GM19240 (cell line): ENCODE results near the gene MYZAP.

Source experiments
- DNase-seq: peaks from one replicate; pipeline ENCODE4 v3.0.0; 2011; ENCODE audit warnings: low spot score; ENCODE audit not compliant: insufficient read length

Gene MYZAP

DNA sequence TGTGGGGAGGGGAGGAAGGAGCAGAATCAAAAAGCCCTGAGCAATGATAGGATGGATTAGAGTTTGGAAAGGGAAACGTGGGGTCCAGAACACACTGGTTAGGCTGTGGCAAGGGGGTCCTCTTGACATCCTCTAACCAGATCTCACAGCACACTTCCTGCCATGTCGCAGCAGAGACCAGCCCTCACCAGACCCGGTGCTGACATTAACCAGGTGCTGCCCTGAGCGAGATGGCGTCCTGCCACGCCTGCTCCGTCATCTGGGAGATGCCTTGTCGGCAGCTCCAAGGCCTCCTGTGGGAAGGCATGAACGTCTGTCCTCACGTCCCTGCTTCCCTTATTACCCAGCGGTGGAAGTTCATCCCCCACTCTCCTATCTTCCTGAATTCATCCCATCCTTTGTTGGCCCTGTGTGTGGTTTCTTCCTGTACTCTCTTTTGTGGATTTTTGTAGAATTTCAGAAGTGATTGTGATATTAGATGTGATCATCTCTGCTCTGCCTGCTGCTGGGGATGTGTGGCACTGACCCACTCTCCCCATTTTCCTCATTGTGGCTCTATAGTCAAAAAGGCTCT lies 29.4 kb upstream of the MYZAP start:
- no peak for DNase-seq

DNA sequence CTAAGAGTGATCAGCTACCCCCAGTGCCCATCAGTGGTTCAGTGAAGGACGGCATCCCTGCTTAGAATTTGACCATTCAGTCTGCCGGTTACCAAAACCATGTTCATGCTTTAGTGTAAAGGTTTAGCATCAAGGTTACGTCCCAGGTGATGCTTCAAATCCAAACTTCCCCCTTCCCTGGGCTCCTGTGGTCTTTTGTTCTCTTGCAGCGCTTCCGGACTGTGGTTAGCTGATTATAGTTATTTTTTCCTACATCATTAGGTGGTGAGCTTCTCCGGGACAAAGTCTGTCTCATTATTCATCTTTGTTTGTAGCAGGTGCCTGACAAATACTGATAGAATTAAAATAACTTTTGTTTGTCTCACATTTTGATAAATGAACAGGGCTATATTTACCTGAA lies 28.3 kb upstream of the MYZAP start:
- no peak for DNase-seq

DNA sequence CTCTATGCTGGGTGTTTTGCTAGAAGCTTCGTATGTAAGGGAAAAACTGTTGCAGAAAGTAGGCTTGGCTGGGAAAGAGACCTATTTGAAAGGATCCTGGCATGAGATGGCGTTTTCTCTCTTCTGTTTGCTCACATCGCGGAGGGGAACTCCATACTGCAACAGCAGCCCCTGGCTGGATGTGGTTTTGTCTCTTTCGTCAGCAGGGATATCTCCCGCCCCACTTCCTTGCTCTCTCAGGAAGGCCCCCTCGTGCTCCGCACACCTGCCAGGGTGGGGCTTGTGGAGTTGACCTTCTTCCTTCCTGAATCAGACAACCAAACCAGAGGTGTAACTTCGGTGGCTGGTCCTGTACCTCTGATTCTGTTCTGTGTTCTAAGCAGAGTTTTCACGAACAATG lies 26.4 kb upstream of the MYZAP start:
- no peak for DNase-seq

DNA sequence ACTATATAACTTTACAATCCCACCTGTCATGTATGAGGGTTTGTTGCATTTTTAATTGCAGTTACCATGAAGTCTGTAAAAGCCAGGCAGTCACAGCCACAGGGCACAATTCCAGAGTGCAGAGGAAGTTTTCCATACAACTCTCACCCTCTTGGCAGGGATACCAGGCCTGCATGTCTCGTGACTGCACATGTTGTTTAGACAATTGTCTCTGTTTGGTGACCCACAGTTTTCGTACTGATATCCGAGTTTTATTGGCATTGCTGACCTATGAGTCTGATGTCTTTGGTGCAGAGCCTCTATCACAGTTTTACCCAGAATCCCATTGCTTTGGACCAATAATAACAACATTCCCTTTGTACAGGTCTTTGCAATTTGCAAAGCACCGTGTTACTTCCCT lies 24.9 kb upstream of the MYZAP start:
- DNase-seq = no peak

DNA sequence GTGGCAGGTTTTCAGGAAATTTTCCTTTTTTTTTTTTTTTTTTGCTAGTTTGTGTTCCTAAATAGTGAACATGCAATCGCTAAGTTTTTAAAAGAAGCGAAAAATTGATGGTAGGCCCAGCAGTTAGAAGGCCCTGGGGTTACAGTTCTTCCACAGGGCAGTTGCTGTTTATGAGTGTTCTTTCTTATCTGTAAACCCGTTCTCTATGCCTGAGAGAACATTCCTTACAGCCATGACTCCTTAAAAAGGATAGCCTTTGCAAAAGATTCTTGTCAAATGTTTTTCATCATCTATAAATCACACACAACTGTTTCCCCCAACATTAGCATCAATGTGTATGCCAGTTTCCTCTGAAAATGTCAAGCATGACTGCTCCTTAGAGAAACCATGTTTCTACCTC lies 23.8 kb upstream of the MYZAP start:
- DNase-seq = no peak

- DNase-seq = no peak
Observed at GRCh38 chr15:57568299-57568698, 23.4 kb upstream of the MYZAP start.

DNA sequence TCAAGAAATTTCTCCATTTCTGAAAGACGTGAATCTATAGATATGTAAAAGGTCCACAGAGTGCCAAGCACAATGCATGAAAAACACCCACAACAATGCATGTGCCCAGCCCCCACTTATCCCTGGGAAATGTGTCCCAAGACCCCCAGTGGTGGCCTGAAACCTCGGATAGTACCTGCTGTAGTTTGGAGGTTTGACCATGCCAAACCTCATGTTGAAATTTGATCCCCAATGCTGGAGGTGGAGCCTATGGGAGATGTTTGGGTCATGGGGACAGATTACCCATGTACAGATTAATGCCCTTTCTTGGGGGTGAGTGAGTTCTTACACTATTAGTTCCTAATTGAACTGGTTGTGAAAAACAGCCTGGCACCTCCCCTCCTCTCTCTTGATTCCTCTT lies 21.4 kb upstream of the MYZAP start:
- DNase-seq = no peak

- DNase-seq = no peak
Observed at GRCh38 chr15:57570994-57571393, 20.7 kb upstream of the MYZAP start.

DNA sequence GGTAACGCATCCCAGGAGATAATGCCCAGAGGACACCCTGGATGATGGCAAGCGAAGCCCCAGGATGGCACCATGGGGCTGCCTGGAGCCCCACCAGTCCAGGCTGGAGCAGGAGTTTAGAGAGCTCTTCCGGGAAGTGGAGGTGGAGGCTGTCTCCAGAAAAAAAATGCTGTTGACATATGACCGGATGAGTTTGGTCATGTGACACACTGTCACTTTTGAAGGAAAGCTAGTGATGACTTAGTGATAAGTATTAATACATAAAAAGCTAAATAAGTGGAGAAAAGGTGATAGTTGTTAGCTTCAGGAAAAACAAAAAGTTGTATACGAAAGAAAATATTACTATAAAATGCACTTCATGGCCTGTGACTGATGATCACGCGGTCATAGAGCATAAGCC lies 20.0 kb upstream of the MYZAP start:
- no peak for DNase-seq

GRCh38 chr15:57572468-57572867 lies 19.2 kb upstream of the MYZAP start:
- DNase-seq = no peak

- DNase-seq = no peak
Observed at GRCh38 chr15:57573151-57573550, 18.6 kb upstream of the MYZAP start.

GRCh38 chr15:57575363-57575762 lies 16.3 kb upstream of the MYZAP start:
- no peak for DNase-seq

DNA sequence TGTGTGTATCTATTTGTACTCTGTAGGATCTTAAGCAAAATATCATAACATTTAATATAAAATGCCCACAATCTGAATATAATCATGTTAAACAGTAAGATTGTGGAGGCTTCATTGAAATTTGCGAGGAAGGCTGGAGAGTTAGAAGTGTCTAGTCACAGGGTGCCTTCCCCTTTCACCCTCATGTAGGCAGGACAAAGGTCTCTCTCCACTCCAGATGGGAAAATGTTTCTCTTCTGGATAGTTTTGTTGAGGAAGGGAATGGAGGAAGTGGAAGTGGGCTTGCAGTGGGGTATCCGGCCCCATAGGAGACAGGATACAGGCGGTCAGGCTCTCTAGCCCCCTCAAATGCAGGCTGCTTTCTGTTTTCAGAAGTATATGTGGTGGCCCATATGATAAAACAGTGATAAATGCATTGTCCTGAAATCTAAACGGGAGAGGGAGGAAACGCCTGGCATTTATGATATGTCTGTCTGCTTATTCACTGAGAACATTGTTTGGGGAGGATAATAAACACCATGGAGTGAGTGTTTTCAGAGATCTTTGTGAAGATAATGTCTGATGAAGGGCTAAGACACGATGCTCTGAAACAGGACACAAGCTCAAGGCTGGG lies 13.3 kb upstream of the MYZAP start:
- DNase-seq = no peak

- DNase-seq = no peak
Observed at GRCh38 chr15:57580428-57580827, 11.3 kb upstream of the MYZAP start.

DNA sequence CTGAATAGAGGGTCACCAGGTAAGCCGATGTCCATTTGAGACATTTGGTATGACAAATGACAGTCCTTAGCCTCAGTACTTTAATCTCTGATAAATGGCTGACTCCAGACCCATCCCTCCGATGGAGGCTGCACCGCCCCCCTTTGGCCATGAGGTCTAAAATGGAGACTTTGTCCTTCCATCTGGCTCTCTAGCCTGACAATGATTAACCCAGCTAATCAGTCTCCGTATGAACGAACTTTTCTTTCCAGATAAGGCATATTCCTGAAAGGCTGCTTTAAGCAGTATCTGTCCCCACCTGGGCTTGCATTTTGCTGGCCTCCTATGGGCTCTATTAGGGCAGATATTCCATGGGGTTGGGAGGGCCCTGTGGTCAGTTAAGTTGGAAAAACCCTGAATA lies 10.8 kb upstream of the MYZAP start:
- no peak for DNase-seq

- DNase-seq = no peak
Observed at GRCh38 chr15:57582090-57582489, 9.6 kb upstream of the MYZAP start.

DNA sequence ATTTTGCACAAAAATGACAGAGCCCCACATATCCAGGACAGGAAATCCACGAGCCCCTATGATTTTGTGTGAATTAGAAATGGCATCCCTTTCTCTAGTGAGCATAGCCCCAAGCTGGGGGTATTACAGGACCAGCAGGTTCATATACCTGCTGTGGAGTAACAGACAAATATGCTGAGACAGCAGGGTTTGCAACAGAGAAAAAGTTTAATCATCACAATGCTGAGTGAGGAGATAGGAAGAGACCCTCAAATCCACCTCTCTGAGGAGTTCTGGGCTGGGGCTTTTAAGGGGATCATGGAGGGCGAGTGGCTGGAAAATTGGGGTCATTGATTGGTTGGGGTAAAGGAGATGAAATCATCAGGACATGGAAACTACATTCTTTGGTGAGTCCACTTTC lies 8.4 kb upstream of the MYZAP start:
- no peak for DNase-seq

DNA sequence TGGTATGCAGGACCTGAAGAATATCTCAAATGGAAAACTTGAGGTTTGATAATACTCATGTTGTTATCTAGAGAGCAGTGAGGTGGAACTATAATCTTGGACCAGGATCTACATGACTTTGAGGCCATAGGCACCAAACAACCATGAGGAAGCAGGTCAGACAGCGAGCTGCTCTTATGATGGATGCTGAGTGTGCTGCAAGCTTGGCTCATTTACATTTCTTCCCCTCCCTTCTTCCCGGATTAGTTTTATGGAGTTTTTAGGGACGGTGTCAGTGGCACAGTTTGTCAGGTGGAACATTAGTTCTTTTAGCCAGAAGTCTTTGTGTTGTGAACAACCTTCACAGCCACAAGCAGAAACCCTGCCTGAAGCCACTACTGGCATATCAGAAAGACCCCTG lies 8.0 kb upstream of the MYZAP start:
- DNase-seq = no peak

GRCh38 chr15:57586661-57587424 lies 4.9 kb upstream of the MYZAP start:
- DNase-seq = no peak

DNA sequence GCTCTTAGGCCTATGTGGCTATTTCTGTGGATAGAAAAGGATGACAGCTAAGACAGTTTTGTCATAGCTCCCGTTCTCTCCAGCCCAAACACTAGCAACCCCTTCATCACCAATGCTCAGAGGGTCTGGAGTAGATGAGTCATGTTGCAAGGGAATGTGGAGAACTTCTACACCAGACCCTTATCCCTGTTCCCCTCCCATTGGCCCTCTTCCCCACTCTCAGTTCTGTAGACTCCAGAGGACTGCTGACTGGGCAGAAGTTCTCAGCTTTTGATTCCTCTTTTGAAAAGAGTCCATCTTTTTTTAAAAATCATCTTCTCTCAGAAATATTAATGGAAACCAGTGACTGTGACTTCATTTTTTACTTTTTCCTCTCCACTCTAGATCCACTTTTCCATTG lies 2.4 kb upstream of the MYZAP start:
- no peak for DNase-seq

DNA sequence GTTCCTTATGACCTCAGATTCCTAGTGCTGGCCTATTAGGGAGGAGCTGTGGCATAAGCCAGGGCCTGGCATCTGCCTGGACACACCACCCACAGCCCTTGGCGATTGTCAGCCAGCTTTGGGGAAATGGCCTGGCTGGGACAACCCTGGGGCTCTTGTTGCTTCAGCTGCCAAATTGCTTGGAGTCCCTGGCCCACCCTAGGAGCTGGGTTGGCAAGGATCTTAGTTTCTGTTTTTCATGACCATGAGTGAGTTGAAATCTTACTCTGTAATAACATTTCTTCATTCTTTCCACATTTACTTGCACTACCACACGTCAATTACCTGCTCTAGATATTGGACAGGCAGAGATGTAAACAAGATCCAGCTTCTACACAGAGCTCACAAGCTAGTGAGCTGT lies 1.9 kb upstream of the MYZAP start:
- no peak for DNase-seq

GRCh38 chr15:57591237-57591821 lies 375 bp upstream of the MYZAP start:
- DNase-seq = no peak

GRCh38 chr15:57592426-57592825 lies 722 bp downstream of the MYZAP start:
- no peak for DNase-seq
